Activated CD4-positive, alpha-beta T cell treated with anti-CD3 and anti-CD28 coated beads for 36 hours (primary cell): ENCODE results near the gene SWAP70. TPM values are rescaled to one million over a fixed set of nuclear protein-coding genes. Genes with fewer than 3 reads are reported as not detected.
A peak's percentile ranks its signal among the peaks of the same experiment; 100 is the strongest.

Experiments
- ATAC-seq: fragments of 200-7000 bp; cut with Tn5 transposase; one replicate; pipeline ENCODE4 v1.10.0; 2021; ENCODE audit warnings: mild to moderate bottlenecking, moderate library complexity
- CTCF ChIA-PET: fragments of 350-600 bp; sonication (Branson Sonifier 250); formaldehyde crosslinking; loops from one replicate; lab custom pipeline; 2021; ENCODE audit warnings: antibody characterized with exemption; lab: Charles Lee
- POLR2A ChIA-PET: fragments of 350-600 bp; sonication (Branson Sonifier 250); formaldehyde crosslinking; loops from one replicate; lab custom pipeline; 2021; ENCODE audit warnings: antibody characterized with exemption, inconsistent platforms; lab: Charles Lee
- DNase-seq: peaks from one replicate; pipeline ENCODE4 v3.0.0-alpha.2; 2020
- H3K27ac Mint-ChIP-seq: one replicate; pipeline ENCODE4 v1.8.0; 2021; ENCODE audit warnings: mixed read lengths
- H3K27me3 Mint-ChIP-seq: one replicate; pipeline ENCODE4 v1.8.0; 2021; ENCODE audit warnings: mixed read lengths
- H3K36me3 Mint-ChIP-seq: one replicate; pipeline ENCODE4 v1.8.0; 2021; ENCODE audit warnings: low read depth, mixed read lengths
- H3K4me1 Mint-ChIP-seq: one replicate; pipeline ENCODE4 v1.8.0; 2021; ENCODE audit warnings: mixed read lengths
- H3K4me3 Mint-ChIP-seq: one replicate; pipeline ENCODE4 v1.8.0; 2021; ENCODE audit warnings: mild to moderate bottlenecking, moderate library complexity, mixed read lengths
- H3K9me3 Mint-ChIP-seq: one replicate; pipeline ENCODE4 v1.8.0; 2021; ENCODE audit warnings: low read depth, mixed read lengths
- intact Hi-C, 2 experiments: fragments of 100-400 bp; cut with DNase I in 1 of 2; cut with micrococcal nuclease in 1 of 2; formaldehyde crosslinking; loops; one replicate each; pipeline versions ENCODE4 v1.14.2 to v1.15.1; 2022 to 2024; cut with DNase I, micrococcal nuclease
- total RNA-seq, 2 experiments: library from RNA; stranded (reverse); gene quantifications; one replicate each; pipeline ENCODE4 v1.2.3, GENCODE V29; 2021

SWAP70 gene
- total RNA-seq, 2 experiments from 2014 or later = 7.5 to 9.7 TPM

DNA sequence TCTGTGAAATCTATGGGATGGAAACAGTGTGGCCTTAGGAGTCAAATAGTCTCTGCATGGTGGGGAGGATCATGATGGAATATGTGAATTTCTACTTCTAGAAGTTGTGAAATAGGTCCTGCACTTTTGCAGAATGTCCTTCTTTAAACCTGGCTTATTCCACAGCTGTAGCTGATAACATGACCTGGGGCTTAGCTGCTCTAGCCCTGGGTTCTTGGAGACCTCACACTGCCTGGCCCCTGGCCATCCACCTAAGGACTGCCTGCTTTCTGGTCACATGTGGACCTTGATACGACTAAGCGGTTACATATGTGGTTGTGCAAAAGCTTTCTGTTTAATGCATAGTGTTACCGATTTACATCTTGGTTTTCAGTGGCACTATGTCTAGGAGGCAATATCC lies 88.2 kb downstream of the SWAP70 start:
- Mint-ChIP-seq H3K27me3 (no peaks in the 10 kb centered on the region), H3K4me1 (peaks cover 28% of the 10 kb centered on the region), H3K27ac (no peak overlapping the region), H3K36me3 (no peaks in the 10 kb centered on the region), H3K9me3 (no peaks in the 10 kb centered on the region), H3K4me3 (no peak overlapping the region)
- ChIA-PET CTCF (interaction anchor here (1.1 to 1.5 kb wide), 2 partner anchors 15 to 221 kb away, joined by 4 read pairs; no protein-coding TSS in a partner anchor), POLR2A (interaction anchor here (0.6 kb wide), 1 partner anchor 161 kb away, joined by 3 read pairs; no protein-coding TSS in a partner anchor)
- intact Hi-C loops = no loop called here
- DNase-seq (no peak), ATAC-seq (no peak)

- ATAC-seq (no peak), DNase-seq (peak; percentile 51)
- Mint-ChIP-seq H3K4me1 (peaks cover 36% of the 10 kb centered on the region), H3K27ac (peak overlapping the region; percentile 72), H3K36me3 (no peaks in the 10 kb centered on the region), H3K9me3 (no peaks in the 10 kb centered on the region), H3K27me3 (no peaks in the 10 kb centered on the region), H3K4me3 (no peak overlapping the region)
- CTCF ChIA-PET = interaction anchor here (0.6 to 1.7 kb wide), 4 partner anchors 218 to 1730 kb away, joined by 3 to 7 read pairs (median 4); no protein-coding TSS in a partner anchor
- POLR2A ChIA-PET = interaction anchor here (0.7 kb wide), 3 partner anchors 151 to 635 kb away, joined by 3 read pairs; no protein-coding TSS in a partner anchor
- intact Hi-C loops = no loop called here
These were observed 89.1 kb downstream of the SWAP70 start for GRCh38 chr11:9753021-9753420.

- H3K4me3 Mint-ChIP-seq = no peak overlapping the region
- H3K27me3 Mint-ChIP-seq = no peaks in the 10 kb centered on the region
- H3K4me1 Mint-ChIP-seq = peaks cover 29% of the 10 kb centered on the region
- H3K27ac Mint-ChIP-seq = no peak overlapping the region
- intact Hi-C loops = no loop called here
- no peaks in the 10 kb centered on the region for H3K36me3 Mint-ChIP-seq
- ChIA-PET POLR2A (no interaction called here), CTCF (interaction anchor here (0.7 to 1.7 kb wide), 4 partner anchors 75 to 568 kb away, joined by 3 to 7 read pairs (median 4); no protein-coding TSS in a partner anchor)
- no peaks in the 10 kb centered on the region for H3K9me3 Mint-ChIP-seq
- DNase-seq (no peak), ATAC-seq (no peak)
These were observed 90.2 kb downstream of the SWAP70 start for GRCh38 chr11:9754010-9754471.

DNA sequence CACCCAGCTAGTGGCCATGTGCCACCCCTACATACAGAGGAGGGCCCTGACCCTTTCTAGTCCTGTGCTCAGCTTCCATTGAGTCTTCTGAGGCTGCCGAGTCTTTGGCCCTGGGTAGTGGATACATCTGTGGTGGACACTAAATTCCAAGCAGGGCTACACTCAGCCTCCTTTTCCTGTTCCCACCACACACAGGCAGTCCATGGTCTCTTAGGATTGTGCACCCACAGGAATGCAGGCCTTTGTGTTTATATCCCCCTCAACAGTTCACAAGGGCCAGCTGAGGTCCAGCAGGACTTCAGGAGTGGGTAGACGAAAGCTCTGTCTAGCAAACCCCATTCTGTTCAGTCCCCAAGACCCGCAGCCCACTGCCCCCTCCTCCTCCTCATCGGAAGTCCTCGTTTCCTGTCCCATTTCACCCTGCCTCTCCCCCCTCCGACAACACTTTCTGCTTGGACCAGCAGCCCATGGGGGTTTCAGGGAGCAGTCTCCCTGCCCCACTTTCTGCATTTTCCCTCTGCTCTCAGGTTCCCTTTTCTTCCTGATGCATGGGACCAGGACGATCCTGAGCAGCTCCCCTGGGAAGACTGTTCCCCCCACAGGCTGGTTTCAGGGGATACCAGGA lies 91.8 kb downstream of the SWAP70 start:
- ChIA-PET CTCF (interaction anchor here (1.2 to 1.5 kb wide), 2 partner anchors 143 to 223 kb away, joined by 3 to 5 read pairs; no protein-coding TSS in a partner anchor), POLR2A (no interaction called here)
- H3K27ac Mint-ChIP-seq = no peak overlapping the region
- no peak for DNase-seq
- H3K27me3 Mint-ChIP-seq = no peaks in the 10 kb centered on the region
- peaks cover 45% of the 10 kb centered on the region for H3K4me1 Mint-ChIP-seq
- intact Hi-C loops = loop anchor here (5.0 kb wide), 6 partner anchors 87 to 1073 kb away; partner anchors contain the start of genes AMPD3 (in 1 of the 2), RPL27A (in 1 of the 2) and TRIM66 (in 1 of the 2)
- H3K4me3 Mint-ChIP-seq = no peak overlapping the region
- no peaks in the 10 kb centered on the region for H3K9me3 Mint-ChIP-seq
- H3K36me3 Mint-ChIP-seq = no peaks in the 10 kb centered on the region
- ATAC-seq = no peak

DNA sequence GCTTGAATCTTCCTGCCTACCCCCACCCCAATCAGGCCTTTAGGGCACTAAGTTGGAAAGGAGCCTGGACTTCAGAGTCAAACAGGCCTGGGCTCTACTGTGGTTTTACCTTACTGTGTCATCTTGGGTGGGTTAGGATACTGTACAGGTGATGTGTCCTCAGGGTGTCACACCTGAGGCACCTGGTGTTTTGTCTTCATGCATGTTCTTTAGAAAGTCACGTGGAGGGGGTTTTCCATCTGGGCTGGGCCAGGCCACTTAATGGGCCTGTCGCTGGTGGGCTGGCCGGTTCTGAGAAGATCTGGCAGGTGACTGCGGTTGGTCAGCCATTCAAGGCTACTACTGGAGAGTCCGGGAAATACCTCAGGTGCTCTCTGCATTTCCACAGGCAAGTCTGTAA lies 92.6 kb downstream of the SWAP70 start:
- DNase-seq = no peak
- Mint-ChIP-seq H3K9me3 (no peaks in the 10 kb centered on the region), H3K36me3 (no peaks in the 10 kb centered on the region), H3K4me1 (peaks cover 50% of the 10 kb centered on the region), H3K27ac (peak overlapping the region; percentile 5), H3K4me3 (no peak overlapping the region), H3K27me3 (no peaks in the 10 kb centered on the region)
- ATAC-seq = no peak
- POLR2A ChIA-PET = no interaction called here
- intact Hi-C loops = loop anchor here (5.0 kb wide), 6 partner anchors 86 to 1074 kb away; partner anchors contain the start of genes AMPD3 (in 1 of the 2), RPL27A (in 1 of the 2) and TRIM66 (in 1 of the 2)
- CTCF ChIA-PET = interaction anchor here (1.0 kb wide), 1 partner anchor 143 kb away, joined by 3 read pairs; no protein-coding TSS in a partner anchor

DNA sequence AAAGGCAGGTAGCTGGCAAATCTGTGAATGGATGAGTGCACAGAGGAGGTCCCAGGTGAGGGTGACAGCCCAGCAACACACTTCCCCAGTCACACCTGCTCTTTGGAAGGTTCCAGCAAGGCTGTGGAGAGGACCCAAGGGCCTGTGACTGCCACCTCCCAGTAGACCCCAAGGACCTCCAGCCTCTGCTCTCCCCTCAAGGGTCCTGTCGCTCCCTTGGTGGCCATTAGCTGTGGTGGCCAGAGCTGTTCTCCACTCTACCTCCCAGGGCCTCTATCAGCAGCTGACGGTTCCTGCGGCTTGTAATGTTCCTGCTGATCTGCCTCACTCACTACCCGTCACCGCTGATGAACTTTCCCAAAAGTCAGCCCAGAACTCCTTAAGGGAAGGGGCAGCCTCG lies 93.0 kb downstream of the SWAP70 start:
- peak overlapping the region; percentile 89 for H3K27ac Mint-ChIP-seq
- H3K27me3 Mint-ChIP-seq = no peaks in the 10 kb centered on the region
- ChIA-PET CTCF (interaction anchor here (1.0 to 1.1 kb wide), 2 partner anchors 143 to 222 kb away, joined by 3 read pairs; no protein-coding TSS in a partner anchor), POLR2A (no interaction called here)
- peaks cover 54% of the 10 kb centered on the region for H3K4me1 Mint-ChIP-seq
- no peaks in the 10 kb centered on the region for H3K9me3 Mint-ChIP-seq
- intact Hi-C loops = loop anchor here (5.0 kb wide), 6 partner anchors 85 to 1075 kb away; partner anchors contain the start of genes AMPD3 (in 1 of the 2), RPL27A (in 1 of the 2) and TRIM66 (in 1 of the 2)
- H3K36me3 Mint-ChIP-seq = no peaks in the 10 kb centered on the region
- no peak for DNase-seq
- no peak for ATAC-seq
- H3K4me3 Mint-ChIP-seq = no peak overlapping the region

DNA sequence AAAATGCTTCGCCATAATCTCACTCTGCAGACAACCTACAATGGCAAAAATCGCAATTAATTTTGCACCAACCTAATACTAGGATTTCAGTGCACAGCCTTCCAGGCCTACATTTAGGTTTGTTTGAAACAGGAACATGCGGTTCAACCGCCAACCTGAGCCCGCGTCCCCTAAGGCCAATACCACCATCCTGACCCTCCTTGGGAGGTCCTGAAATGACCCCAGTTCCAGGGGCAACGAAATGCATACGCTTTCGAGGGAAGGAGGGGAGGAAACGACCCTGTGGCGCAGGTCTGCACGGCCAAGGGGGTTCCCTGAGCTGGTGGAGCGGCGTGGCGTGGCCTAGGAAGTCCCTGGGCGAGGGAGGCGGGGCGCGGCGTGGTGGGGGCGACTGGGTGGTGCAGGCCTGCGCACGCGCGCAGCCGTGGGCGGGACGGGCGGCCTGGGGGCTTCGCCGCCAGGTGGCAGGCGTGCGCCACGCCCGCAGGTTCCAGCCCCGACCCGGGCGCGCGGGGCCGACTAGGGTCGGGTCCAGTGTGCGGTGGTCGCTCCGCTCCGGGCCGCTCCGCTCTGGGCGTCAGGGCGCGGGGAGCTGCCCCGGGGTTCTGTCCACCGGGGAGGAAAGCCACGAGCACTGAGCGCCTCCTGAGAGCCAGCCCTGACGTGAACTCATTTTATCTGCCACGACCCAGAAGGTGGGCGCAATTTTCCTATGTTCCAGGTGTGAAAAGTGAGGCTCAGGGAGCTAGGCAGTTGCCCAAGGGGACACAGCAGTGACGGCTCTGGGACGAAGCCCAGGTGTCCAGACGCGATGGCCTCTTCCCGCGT lies 94.1 kb downstream of the SWAP70 start:
- Mint-ChIP-seq H3K27me3 (no peaks in the 10 kb centered on the region), H3K36me3 (no peaks in the 10 kb centered on the region), H3K4me1 (peaks cover 51% of the 10 kb centered on the region), H3K4me3 (peak overlapping the region; percentile 86), H3K27ac (peak overlapping the region; percentile 89), H3K9me3 (no peaks in the 10 kb centered on the region)
- ChIA-PET POLR2A (interaction anchor here (0.6 kb wide), 2 partner anchors 160 to 549 kb away, joined by 3 to 4 read pairs; no protein-coding TSS in a partner anchor), CTCF (interaction anchor here (0.6 to 3.7 kb wide), 16 partner anchors 10 to 1726 kb away, joined by 3 to 31 read pairs (median 3); partner anchors contain the start of gene ADM)
- intact Hi-C loops = loop anchor here (1.0 to 5.0 kb wide), 17 partner anchors 84 to 1076 kb away; partner anchors contain the start of genes AMPD3 (in 1 of the 2), RPL27A (in 1 of the 2), SWAP70 (in 1 of the 2) and TRIM66 (in 1 of the 2)
- DNase-seq = peak; percentile 97
- peak; percentile 47 for ATAC-seq

DNA sequence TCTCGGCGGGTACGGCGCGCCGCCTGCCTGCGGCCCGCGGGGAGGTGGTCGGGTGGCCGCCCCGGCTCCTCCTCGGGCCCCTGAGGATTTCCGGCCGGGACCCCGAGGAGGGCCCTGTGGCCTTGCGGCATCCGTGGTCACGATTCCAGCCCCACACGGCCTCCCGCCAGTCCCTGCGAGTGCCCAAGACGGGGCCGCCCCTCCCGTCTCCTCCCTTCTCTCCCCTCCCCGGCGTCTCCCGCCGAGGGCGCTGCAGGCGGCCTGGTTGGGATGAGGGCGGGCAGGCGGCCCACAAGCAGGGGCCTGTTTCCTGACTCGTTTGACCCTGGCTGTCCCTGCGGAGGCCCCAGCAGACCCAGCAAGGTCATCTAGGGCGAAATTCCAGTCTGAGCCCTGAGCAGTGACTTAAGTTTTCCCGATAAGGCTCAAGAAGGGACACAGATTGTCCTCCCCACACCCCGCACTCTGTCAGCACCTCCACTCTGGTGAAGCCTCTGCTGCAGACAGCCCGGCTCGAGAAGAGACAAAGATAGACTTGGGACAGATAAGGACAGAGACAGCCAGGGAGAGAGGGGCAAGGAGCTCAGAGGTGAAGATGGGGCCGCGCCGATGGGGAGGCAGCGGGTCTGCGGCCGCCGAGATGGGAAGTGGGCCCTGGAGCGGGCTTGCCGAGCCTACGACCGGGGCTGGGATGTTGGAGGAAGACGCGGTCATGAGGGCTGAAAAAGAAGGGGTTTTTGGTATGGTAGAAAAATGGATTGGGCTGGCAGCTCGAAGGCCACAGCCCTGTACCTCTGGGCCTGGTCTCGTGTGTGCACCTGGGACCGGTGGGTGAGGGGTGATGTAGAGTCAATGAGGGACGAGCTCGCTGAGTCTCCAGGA lies 95.0 kb downstream of the SWAP70 start:
- DNase-seq (peak; percentile 80), ATAC-seq (peak; percentile 25)
- Mint-ChIP-seq H3K36me3 (no peaks in the 10 kb centered on the region), H3K4me1 (peaks cover 48% of the 10 kb centered on the region), H3K9me3 (no peaks in the 10 kb centered on the region), H3K27ac (peak overlapping the region; percentile 98), H3K4me3 (peak overlapping the region; percentile 86), H3K27me3 (no peaks in the 10 kb centered on the region)
- intact Hi-C loops = loop anchor here (1.0 to 5.0 kb wide), 19 partner anchors 83 to 1077 kb away; partner anchors contain the start of genes AMPD3 (in 1 of the 2), RPL27A (in 1 of the 2), SWAP70 (in 1 of the 2) and TMEM41B (in 1 of the 2)
- ChIA-PET POLR2A (interaction anchor here (0.6 to 1.4 kb wide), 6 partner anchors 101 to 819 kb away, joined by 3 to 14 read pairs (median 4); partner anchors contain the start of gene WEE1), CTCF (interaction anchor here (0.6 to 3.7 kb wide), 21 partner anchors 9 to 607 kb away, joined by 3 to 31 read pairs (median 4); partner anchors contain the start of genes ADM and WEE1)

DNA sequence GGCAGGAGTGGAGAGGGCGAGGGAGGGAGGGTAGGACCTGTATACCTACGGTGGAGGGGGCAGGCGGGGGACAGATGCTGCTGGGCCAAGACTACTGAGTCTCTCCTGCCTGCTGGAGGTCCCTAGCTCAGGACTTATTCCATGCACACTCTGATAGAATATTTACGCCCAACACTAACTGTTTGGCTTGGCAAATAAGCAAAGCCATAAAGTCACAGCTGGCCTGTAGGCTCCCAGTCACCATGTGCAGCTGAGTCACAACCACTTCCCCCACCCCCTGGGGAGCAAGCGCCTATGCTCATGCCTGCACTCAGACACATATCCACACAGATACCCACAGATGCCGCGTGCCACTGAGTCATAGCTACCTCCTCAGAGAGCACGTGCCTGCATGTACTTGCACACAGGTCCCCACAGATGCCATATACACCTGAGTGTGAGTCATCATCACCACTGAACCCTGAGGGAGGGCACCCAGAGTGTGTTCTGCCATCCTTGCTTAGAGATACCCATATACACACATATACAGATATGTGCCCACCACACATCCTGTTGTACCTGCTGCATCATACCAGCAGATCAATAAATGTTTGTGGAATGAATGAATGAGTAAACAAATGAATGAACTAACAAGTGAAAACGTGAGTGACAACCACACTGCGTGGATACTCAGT lies 95.8 kb downstream of the SWAP70 start:
- H3K36me3 Mint-ChIP-seq = peaks cover 2% of the 10 kb centered on the region
- intact Hi-C loops = loop anchor here (1.0 to 5.0 kb wide), 13 partner anchors 83 to 1077 kb away; partner anchors contain the start of genes AMPD3 (in 1 of the 2), RPL27A (in 1 of the 2), SWAP70 (in 1 of the 2) and TMEM41B (in 1 of the 2)
- H3K4me1 Mint-ChIP-seq = peaks cover 48% of the 10 kb centered on the region
- peak overlapping the region; percentile 86 for H3K4me3 Mint-ChIP-seq
- H3K27me3 Mint-ChIP-seq = no peaks in the 10 kb centered on the region
- DNase-seq (peak; percentile 98), ATAC-seq (peak; percentile 90)
- POLR2A ChIA-PET = interaction anchor here (0.6 to 1.4 kb wide), 6 partner anchors 100 to 820 kb away, joined by 3 to 14 read pairs (median 4); partner anchors contain the start of genes WEE1 and ZNF143
- H3K27ac Mint-ChIP-seq = peak overlapping the region; percentile 98
- CTCF ChIA-PET = interaction anchor here (0.6 to 3.7 kb wide), 16 partner anchors 8 to 606 kb away, joined by 3 to 31 read pairs (median 4); partner anchors contain the start of gene WEE1
- H3K9me3 Mint-ChIP-seq = no peaks in the 10 kb centered on the region
